Heart left ventricle (tissue), 16 donors: ENCODE data around the gene MKLN1. TPM values are rescaled to one million over a fixed set of nuclear protein-coding genes. Genes with fewer than 3 reads are reported as not detected.

Experiments
- ATAC-seq, 4 donors: fragments of 200-7000 bp; cut with Tn5 transposase; one replicate each; pipeline ENCODE4 v1.9.1; 2020 to 2022; ENCODE audit warnings: moderate library complexity in 4 of 4, mild to moderate bottlenecking in 3 of 4, moderate number of reproducible peaks in 1 of 4
- DNase-seq, 5 donors: peaks; one replicate each; pipeline ENCODE4 v3.0.0-alpha.2; 2020
- H3K27ac ChIP-seq, 12 donors: fragments of 200-600 bp; sonication (generic) in 4 of 12; one replicate each; pipeline versions ENCODE4 v1.5.0 to v1.8.0; 2016 to 2022; ENCODE audit warnings: mild to moderate bottlenecking in 2 of 12
- H3K27me3 ChIP-seq, 9 donors: fragments of 200-600 bp; sonication (generic) in 2 of 9; one replicate each; pipeline versions ENCODE4 v1.5.1 to v1.8.0; 2016 to 2022; ENCODE audit warnings: mild to moderate bottlenecking in 3 of 9
- H3K36me3 ChIP-seq, 9 donors: fragments of 200-600 bp; sonication (generic) in 2 of 9; one replicate each; pipeline versions ENCODE4 v1.5.0 to v1.8.0; 2018 to 2022; ENCODE audit warnings: mild to moderate bottlenecking in 2 of 9
- H3K4me1 ChIP-seq, 12 donors: fragments of 200-600 bp; sonication (generic) in 4 of 12; one replicate each; pipeline versions ENCODE4 v1.5.0 to v1.8.0; 2016 to 2022; ENCODE audit warnings: mild to moderate bottlenecking in 3 of 12
- H3K4me3 ChIP-seq, 12 donors: fragments of 200-600 bp; sonication (generic) in 4 of 12; one replicate each; pipeline versions ENCODE4 v1.5.0 to v1.8.0; 2017 to 2022; ENCODE audit warnings: mild to moderate bottlenecking in 9 of 12, moderate library complexity in 4 of 12
- H3K9me3 ChIP-seq, 12 donors: fragments of 200-600 bp; sonication (generic) in 4 of 12; one replicate each; pipeline versions ENCODE4 v1.5.0 to v1.8.0; 2016 to 2022; ENCODE audit warnings: mild to moderate bottlenecking in 1 of 12
- POLR2A ChIP-seq, 2 donors: fragments of 450-650 bp; IDR thresholded peaks; one replicate each; pipeline ENCODE4 v1.6.1; 2017; ENCODE audit warnings: antibody characterized with exemption in 2 of 2, mild to moderate bottlenecking in 2 of 2, moderate library complexity in 2 of 2
- WGBS, 4 donors: extraction: QIAGEN DNeasy Blood & Tissue Kit in 2 of 4; methylation state at CpG; one replicate each; pipeline versions ENCODE4 v1.1.5 to v1.1.7; 2013 to 2018; 5-methylcytosine and 5-hydroxymethylcytosine counted together
- intact Hi-C, 10 donors: fragments of 100-400 bp; cut with DNase I; formaldehyde crosslinking; loops; one replicate each; pipeline versions ENCODE4 v1.11.1 to v1.14.2; 2022
- polyA plus RNA-seq, 2 donors: library from polyadenylated mRNA; stranded (reverse); fragments of 200-250 nt; gene quantifications; one replicate each; pipeline ENCODE4 v1.2.3, GENCODE V29; 2013
- total RNA-seq, 9 donors: library from RNA; depleted of rRNA in 2 of 9; stranded (reverse); fragments of >200 nt in 2 of 9; fragmentation: NEBNext Ultra II Directional in 3 of 9; extraction: Animal tissue kit (Norgen Biotek cat#: 25700) in 3 of 9; gene quantifications; one replicate each; pipeline versions ENCODE4 v1.1.0 to v1.2.4, GENCODE V29; 2016 to 2023
- TF ChIP-seq, protein P1 (sequence below), 12 donors: fragments of 200-600 bp; sonication (generic) in 4 of 12; IDR thresholded peaks; one replicate each; pipeline versions ENCODE4 v1.5.0 to v1.8.0; 2018 to 2022; ENCODE audit warnings: antibody characterized with exemption in 12 of 12, mild to moderate bottlenecking in 5 of 12
- donor health status: ischemic (EF 13 %, LVEDD 7.1; RV severe dilation, severe dysfunction).
- donor health status: healthy with polysubstance abuse.
- donor health status: DM: no; HTN: yes; CAD: no.
- donor health status: DM: no; HTN: no; CAD: no.
- donor health status: ischemic (EF 25% LVEDD 6.9; RV normal size, moderate dysfunction).
- donor health status: ischemic (EF 25% LVEDD 5.7; RV mildly dilated, moderate dysfunction).
- donor health status: healthy.
- donor health status: DM: yes; HTN: yes; CAD: no.
- donor health status: ischemic (EF 35%, LVEDD 5.7; RV mildly dilated, moderate dysfunction).
- donor health status: nonischemic (EF 11% LVEDD 7.7; RV severe dilation, severe dysfunction).
- donor health status: DM: yes; HTN: yes; CAD: no.
- donor health status: PGD.
- donor health status: ischemic (EF 29% LVEDD 5.4; RV normal size, mild dysfunction).
- donor health status: nonischemic (EF 23%, LVEDD 6.1; RV moderate dilation, normal function).

MKLN1 gene
- total and polyA plus RNA-seq, 11 donors = 11.5 to 49.7 (median 37.6) TPM

DNA sequence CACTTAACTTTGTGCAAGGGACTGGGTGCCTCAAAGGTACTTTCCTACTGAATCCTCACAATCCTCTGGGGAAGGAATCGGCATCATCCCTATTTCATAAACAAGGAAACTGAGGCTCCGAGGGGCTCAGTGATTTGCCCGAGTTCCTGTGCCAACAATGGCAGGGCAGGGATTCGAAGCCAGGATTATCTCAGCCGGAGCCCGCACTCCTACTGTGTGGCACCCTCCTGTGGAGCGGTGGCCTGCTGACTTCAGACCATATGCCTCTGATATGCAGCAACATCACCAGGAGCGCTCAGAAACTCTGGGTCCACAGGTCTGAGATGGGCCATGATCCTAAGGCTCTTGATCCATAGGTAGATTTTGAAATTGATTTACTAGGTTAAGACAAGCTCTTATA, 182.1 kb downstream of the MKLN1 start:
- no peak for DNase-seq
- H3K27me3 ChIP-seq = no peaks in the 10 kb centered on the region
- intact Hi-C loops = loop anchor here (2.0 to 10.0 kb wide), 9 partner anchors 31 to 145 kb away; partner anchors contain the start of gene PODXL (in 2 of the 10)

GRCh38 chr7:131511071-131511470, 183.4 kb downstream of the MKLN1 start:
- intact Hi-C loops = loop anchor here in 3 of 10 donors (5.0 kb wide), 3 partner anchors 36 to 46 kb away; partner anchors contain the start of gene PODXL (in 1 of the 3)
- H3K36me3 ChIP-seq = peaks cover 0 to 45% (median 24%) of the 10 kb centered on the region in 9 donors
- no peaks in the 10 kb centered on the region for H3K27me3 ChIP-seq
- WGBS, 4 donors = 76 to 88% (median 81%) methylated on average over 9 of the region's 9 CpGs
- ATAC-seq (no peak), DNase-seq (no peak)
- H3K27ac ChIP-seq = peak overlapping the region in 8 of 12 donors; percentile 42 to 77 (median 64)
- no peak for TF ChIP-seq POLR2A (IDR thresholded peaks at IDR 0.05)
- TF ChIP-seq, protein P1, sequence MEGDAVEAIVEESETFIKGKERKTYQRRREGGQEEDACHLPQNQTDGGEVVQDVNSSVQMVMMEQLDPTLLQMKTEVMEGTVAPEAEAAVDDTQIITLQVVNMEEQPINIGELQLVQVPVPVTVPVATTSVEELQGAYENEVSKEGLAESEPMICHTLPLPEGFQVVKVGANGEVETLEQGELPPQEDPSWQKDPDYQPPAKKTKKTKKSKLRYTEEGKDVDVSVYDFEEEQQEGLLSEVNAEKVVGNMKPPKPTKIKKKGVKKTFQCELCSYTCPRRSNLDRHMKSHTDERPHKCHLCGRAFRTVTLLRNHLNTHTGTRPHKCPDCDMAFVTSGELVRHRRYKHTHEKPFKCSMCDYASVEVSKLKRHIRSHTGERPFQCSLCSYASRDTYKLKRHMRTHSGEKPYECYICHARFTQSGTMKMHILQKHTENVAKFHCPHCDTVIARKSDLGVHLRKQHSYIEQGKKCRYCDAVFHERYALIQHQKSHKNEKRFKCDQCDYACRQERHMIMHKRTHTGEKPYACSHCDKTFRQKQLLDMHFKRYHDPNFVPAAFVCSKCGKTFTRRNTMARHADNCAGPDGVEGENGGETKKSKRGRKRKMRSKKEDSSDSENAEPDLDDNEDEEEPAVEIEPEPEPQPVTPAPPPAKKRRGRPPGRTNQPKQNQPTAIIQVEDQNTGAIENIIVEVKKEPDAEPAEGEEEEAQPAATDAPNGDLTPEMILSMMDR (IDR thresholded peaks at IDR 0.05) = no peak
- H3K9me3 ChIP-seq = no peaks in the 10 kb centered on the region
- H3K4me1 ChIP-seq = peaks cover 0 to 64% (median 46%) of the 10 kb centered on the region in 12 donors
- H3K4me3 ChIP-seq = no peak overlapping the region

More for the DNA sequence above, 182.1 kb downstream of the MKLN1 start:
- Histone ChIP-seq H3K9me3 (no peaks in the 10 kb centered on the region), H3K4me1 (peaks cover 0 to 60% (median 45%) of the 10 kb centered on the region in 12 donors), H3K4me3 (no peak overlapping the region), H3K36me3 (peaks cover 0 to 58% (median 35%) of the 10 kb centered on the region in 9 donors), H3K27ac (peak overlapping the region in 1 of 12 donors; percentile 9)
- 93 to 96% (median 95%) methylated on average over 8 of the region's 8 CpGs for WGBS, 4 donors
- TF ChIP-seq POLR2A (IDR thresholded peaks at IDR 0.05) = no peak
- TF ChIP-seq, protein P1 (IDR thresholded peaks at IDR 0.05) = no peak
- ATAC-seq = no peak

GRCh38 chr7:131511774-131512535, 184.3 kb downstream of the MKLN1 start:
- Histone ChIP-seq H3K4me3 (no peak overlapping the region), H3K27me3 (no peaks in the 10 kb centered on the region), H3K36me3 (peaks cover 0 to 36% (median 19%) of the 10 kb centered on the region in 9 donors), H3K27ac (peak overlapping the region in 9 of 12 donors; percentile 3 to 77 (median 59)), H3K9me3 (no peaks in the 10 kb centered on the region), H3K4me1 (peaks cover 0 to 60% (median 46%) of the 10 kb centered on the region in 12 donors)
- DNase-seq (peak in 1 of 5 donors; percentile 20), ATAC-seq (peak in 3 of 4 donors; percentile 11 to 50 (median 15))
- no peak for TF ChIP-seq POLR2A (IDR thresholded peaks at IDR 0.05)
- TF ChIP-seq, protein P1 (IDR thresholded peaks at IDR 0.05) = no peak
- 52 to 59% (median 55%) methylated on average over 15 of the region's 15 CpGs for WGBS, 4 donors
- intact Hi-C loops = loop anchor here in 3 of 10 donors (5.0 kb wide), 3 partner anchors 35 to 45 kb away; partner anchors contain the start of gene PODXL (in 1 of the 3)
